GM18519 (cell line): ENCODE results near the gene CDK5RAP2.

Source experiments
- ATAC-seq: cut with Tn5 transposase; IDR thresholded peaks from one replicate; pipeline ENCODE4 v1.9.1; 2021; ENCODE audit warnings: mild to moderate bottlenecking, moderate library complexity; ENCODE audit not compliant: unreplicated experiment, low FRiP score

Gene CDK5RAP2

DNA sequence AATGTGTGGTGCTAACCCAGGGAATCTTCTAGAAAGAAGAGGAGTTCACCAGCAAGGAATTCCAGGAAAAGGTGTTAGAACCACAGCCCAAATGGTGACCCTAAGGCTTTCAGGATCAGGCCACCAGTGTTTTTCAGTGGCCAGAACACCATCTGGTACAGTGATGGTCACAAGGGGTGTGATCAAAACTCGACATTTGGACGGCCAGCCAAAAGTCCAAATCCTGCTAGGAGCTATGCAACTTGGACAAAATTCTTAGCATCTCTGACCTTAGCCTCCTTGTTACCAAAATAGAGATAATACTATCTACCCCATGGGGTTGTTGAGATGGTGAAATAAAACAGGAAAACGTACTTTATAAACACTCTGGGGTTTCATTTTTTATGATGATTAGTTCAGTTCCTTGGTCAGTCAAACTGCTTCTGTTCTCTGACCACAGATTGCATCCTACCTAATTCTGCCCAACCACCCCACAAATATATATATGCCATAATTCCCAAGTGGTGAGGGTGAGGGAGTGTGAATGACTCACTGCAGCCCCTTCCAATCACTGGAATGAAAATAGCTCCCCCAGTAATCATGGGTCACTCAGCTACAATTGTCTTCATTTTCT, 210.3 kb downstream of the CDK5RAP2 start:
- ATAC-seq: no peak

DNA sequence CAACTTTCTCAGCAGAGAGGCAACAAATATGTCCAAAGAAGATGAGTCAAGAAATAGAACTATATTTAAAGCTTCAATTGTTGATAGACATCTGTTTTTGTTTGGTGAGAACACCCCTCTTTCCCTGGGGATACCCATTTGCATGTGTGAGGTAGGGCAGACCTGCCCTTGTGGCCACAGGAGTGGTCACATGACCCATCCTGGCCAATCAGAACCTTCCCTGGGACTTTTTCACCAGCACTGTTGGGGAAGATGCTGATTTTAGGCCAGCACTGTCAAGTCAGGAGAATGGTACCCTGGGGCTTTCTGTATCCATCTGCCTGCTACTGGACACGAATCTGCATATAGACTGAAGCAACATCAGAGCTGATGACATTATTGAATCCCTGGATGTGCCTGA, 211.2 kb downstream of the CDK5RAP2 start:
- ATAC-seq: no peak

DNA sequence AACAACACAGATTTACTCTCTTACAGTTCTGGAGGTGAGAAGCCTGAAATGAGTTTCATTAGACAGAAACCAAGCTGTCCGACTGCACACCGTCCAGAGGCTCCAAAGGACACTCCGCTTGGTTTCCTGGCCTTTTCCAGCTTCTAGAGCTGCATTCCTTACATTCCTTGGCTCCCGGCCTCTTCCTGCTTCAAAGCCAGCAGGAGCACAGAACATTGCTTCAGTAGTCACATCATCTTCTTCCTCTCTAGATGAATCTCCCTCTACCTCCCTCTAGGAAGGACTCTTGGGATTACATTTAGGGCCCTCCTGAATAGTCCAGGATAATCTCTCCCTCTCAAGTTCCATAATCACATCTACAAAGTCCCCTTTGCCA, 213.3 kb downstream of the CDK5RAP2 start:
- ATAC-seq: no peak

DNA sequence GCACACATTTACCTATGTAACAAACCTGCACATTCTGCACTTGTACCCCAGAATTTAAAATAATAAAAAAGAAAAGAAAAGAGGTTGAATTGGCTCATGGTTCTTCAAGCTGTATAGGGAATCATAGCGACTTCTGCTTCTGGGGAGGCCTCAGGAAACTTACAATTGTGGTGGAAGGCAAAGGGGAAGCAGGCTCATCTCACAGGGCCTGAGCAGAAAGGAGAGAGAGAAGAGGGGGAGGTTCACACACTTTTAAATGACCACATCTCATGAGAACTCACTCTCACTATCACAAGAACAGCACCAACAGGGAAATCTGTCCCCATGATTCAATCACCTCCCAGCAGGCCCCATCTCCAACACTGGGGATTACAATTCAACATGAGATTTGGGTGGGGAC, 214.6 kb downstream of the CDK5RAP2 start:
- ATAC-seq: no peak

DNA sequence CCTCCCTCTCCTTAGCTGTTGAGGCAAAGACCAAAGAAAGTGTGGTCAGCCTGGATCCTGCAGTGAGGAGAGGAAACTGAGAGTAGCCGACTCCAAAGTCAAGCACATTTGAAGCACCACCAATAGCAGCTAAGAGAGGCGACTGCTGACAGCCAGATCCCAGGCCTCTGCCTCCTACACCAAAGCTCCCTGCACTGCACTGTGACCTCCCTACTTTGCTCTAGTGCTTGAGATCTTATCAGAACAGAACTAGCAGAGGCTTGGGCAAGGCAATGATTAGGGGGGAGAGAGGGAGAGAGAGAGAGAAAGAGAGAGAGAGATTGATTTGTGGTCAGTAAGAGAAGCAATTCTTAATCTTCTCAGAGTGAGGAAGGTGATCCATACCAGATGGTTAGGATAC, 216.3 kb downstream of the CDK5RAP2 start:
- ATAC-seq: no peak

DNA sequence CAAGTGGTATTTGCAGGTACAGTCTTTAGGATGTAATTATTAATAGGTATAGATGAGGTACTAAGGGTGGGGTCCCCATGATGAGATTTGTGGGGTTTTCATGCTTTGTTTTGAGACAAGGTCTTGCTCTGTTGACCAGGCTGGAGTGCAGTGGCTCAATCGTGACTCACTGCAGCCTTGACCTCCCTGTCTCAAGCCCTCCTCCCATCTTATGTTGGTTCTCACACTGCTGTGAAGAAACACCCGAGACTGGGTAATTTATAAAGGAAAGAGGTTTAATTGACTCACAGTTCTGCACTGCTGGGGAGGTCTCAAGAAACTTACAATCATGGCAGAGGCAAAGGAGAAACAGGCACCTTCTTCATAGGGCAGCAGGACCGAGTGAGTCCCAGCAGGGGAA, 217.5 kb downstream of the CDK5RAP2 start:
- no peak for ATAC-seq

DNA sequence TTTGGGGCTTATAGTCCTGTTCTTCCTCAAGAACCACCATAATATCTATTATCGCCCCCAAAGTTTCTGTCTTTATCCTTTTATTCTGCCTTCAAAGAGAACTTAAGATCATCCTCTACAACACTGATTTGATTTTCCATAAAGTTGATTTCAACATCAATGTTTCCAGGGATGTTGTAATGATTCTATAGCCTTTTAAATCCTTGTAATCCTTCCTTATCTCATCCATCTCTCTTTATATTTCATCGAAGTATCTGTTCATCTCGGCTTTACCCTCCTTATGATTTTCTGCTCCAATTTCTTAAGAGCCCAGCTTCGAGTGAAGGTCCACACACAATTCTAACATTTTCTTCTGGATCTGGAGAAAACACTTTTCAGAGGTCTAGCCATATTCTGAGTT, 218.4 kb downstream of the CDK5RAP2 start:
- no peak for ATAC-seq

DNA sequence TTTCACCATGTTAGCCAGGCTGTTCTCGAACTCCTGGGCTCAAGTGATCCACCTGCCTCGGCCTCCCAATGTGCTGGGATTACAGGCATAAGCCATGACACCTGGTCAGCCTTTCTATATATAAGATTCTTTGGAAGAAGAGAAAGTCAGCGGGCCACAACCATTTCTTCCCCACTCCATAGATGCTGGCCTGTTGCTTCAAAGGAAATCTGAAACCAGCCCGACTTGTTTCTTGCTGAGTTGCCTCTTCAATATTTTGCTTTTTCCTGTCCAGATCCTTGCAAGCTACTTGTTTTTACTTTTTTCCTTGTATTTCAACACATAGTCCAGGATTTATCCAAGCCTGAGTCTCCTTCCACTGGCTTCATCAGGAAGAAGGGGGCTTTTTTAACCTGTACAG, 219.5 kb downstream of the CDK5RAP2 start:
- no peak for ATAC-seq

DNA sequence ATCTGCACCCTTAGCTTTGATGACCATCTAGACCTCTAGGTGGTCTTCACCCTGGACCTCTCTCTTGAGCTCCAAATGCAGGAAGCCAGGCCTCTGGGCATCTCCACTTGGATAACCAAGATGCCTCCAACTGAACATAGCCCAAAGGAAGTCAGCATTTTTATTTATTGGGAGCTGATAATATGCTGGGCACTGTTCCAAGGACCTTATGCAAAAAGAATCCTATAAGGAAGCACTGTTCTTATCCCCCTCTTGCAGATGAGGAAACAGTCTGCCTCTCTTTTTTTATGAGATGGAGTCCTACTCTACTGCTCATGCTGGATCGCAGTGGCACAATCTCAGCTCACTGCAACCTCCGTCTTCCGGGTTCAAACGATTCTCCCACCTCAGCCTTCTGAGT, 219.9 kb downstream of the CDK5RAP2 start:
- ATAC-seq: no peak

DNA sequence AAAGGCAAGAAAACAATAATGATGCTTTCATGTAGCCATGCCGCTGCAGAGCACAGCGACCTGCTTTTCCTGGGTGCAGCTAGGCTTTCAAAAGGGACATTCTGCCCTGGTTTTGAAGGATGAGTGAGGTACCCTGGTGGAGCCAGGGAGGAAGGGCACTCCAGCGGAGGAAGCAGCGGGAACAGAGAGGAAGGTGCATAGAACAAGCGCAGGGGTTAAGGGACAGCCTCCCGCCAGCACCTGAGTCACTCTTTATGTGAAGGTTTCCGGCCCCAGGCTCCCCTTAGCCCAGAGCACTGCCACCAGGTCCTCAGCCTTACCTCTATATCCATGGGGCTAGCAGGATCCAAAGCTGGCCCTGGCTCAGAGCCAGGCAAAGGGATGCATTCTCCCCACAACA, 221.1 kb downstream of the CDK5RAP2 start:
- ATAC-seq: no peak

DNA sequence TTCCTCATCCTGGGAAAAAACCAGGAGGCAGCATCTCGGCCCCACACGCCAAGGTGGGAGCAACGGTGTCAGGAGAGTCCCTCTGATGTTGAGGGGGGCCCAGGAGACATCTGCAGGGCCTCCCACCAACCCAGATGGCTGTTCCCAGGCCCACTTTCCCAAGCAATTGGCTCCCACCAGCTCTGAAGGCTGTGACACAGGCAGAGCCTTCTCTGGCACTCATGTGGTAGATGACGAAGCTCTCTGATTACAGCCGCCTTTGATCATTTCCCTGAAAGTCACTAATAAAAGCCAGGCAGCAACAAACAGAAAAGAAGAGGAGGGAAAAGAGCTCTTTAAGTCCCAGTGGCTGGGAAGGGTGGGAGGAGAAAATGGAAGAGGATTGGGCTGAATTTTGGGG, 226.5 kb downstream of the CDK5RAP2 start:
- no peak for ATAC-seq

DNA sequence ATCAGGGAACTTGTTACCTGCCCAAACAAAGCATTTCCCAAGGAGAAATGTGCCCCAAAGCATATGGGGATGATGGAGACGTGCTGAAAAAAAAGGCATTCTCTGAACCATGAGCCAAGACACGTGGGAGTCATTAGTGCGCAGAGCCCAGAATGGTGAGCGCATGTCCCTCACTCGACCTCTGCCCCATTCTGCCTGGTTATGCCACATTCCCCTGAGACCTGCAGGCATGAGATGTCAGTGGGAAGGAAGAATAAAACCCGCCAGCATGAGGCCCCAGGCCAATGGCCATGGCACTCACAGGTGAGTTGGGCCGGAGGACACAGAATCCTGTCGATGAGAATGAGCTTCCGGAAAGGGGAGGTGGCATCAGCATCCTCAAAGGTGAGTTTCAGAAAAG, 228.9 kb downstream of the CDK5RAP2 start:
- no peak for ATAC-seq

DNA sequence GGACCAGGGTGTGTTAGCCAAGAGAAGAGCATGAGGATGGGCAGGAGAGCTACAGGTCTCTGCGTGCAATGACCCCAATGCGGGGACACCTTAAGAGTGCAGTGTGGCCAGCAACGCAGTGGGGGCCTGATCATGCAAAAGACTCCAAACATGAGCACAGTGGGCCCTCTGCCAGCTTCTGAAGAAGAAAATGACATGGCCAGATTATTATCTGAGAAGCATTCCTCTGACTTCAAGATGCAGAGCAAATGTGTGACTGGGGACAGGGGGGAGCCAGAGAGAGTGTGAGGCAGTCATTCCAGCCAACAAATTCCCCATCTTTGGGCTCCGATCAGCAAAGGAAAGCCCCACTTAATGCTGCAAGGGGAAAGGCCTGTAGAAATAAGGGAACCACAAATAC, 229.4 kb downstream of the CDK5RAP2 start:
- no peak for ATAC-seq

DNA sequence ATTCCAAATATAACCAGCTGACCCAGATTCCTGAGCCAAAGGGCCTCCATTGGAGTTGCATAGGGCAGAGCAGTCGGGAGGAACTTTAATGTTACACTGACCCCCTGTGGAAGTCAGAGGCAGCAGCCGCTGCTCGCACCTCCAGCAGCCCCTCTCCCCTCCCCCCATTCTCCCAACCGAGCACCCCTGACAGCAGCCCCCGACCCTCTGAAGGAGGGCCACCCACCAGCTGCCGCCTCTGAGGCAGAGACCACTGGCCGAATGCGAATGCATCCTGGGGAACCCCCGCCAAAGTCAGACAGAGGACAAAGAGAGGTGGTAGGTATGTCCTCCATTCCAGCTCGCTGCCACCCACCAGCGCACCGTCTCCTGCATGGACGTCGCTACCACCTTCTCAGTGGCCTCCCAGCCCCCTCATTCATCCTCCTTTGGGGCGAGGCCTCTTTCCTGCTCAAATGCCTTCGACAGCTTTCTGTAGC, 231.0 kb downstream of the CDK5RAP2 start:
- no peak for ATAC-seq

DNA sequence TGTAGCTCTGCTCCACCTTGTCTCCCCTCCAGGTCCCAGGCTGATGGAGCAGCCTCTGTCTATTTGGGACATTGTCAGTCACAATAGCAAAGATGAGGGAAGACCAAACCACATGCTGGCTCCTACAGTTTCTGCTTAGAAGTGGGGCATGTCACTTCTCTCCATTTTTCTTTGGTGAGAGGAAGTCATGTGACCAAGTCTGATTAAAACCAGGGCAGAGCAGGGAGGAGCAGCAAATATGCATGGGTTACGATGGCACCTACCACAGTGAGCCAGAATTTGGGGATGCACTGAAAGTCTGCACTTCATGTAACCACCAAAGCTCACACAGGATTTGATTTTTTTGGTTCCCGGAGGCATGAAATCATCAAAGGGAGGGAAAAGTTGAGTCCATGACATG, 234.6 kb downstream of the CDK5RAP2 start:
- ATAC-seq: no peak

DNA sequence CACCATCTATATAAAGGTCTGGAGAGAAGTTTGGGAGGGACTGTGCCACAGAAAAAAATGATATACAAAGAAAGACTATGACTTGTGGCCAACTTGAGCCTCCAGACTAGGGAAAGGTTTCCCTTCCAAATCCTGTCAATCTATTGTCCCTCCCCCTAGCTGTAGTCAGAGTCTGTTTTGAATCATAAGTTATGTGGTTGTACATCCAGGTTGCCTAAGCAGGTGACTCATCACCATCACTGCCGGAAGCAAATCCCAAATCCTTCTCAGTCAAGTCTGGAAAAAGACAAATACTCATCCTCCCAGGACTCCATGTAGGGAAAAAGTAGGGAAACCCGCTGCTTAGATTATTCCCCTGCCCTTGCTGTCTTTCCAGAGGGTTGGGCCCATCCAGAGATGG, 235.7 kb downstream of the CDK5RAP2 start:
- ATAC-seq: no peak

DNA sequence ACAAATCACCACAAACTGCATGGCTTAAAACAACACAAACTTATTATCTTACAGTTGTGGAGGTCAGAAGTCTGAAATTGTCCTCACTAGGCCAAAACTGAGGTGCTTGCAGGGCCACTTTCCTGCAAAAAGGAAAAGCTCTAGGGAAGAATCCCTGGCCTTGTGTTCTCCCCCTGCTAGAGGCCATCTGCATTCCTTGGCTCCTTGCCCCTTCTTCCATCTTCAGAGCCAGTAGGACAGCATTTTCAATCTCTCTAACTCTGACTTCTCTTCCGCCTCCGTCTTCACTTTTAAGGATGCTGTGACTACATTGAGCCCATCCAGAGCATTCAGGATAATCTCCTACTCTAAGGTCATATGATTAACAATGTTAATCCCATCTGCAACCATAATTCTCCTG, 236.6 kb downstream of the CDK5RAP2 start:
- no peak for ATAC-seq
